CD4-positive, alpha-beta T cell treated with Interleukin-17A for 1 hour (primary cell): ENCODE results near the gene CNPY2.
"Not testable (repeated sequence)": the region's sequence is repeated elsewhere in the genome, so short reads cannot be mapped to it uniquely, and the experiment has no call there.

Source experiments
- DNase-seq: peaks from one replicate; pipeline ENCODE4 v3.0.0-alpha.2; 2020

The CNPY2 gene

GRCh38 chr12:56297400-56297799 lies 18.4 kb downstream of the CNPY2 start:
- no peak for DNase-seq

DNA sequence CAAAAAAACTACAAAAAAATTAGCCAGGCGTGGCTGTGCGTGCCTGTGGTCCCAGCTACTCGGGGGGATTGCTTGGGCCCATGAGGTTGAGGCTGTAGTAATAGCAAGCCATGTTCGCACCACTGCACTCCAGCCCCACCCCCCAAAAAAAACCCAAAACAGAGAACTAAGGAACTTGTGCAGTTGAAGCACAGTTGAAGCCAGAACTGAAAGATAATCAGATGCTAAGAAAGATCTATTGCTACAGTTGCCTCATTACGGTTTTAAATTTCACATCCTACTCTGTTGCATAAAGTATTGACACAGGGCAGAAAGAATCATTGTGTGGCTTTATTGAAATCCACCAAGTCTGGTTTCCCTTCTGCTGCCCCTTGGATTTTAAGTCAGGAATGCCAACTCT lies 19.5 kb downstream of the CNPY2 start:
- DNase-seq = no peak

DNA sequence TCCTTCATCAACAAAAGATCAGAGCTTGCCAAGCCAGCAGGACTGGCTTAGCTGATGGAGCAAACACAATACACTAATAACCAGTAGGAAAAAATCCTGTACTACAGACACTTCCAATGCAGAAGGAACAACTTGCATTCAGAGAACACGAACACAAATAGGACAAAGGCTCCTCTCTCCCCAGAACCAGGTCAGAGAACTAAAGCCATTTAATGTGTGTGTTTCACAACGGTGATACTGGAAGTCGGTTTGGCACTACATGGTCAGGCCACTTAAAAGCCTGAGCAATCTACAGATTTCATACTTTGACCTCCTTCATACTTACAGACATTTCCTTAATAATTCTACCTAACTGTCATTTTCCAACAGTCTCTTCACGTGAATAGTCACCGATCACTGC lies 22.0 kb downstream of the CNPY2 start:
- no peak for DNase-seq

DNA sequence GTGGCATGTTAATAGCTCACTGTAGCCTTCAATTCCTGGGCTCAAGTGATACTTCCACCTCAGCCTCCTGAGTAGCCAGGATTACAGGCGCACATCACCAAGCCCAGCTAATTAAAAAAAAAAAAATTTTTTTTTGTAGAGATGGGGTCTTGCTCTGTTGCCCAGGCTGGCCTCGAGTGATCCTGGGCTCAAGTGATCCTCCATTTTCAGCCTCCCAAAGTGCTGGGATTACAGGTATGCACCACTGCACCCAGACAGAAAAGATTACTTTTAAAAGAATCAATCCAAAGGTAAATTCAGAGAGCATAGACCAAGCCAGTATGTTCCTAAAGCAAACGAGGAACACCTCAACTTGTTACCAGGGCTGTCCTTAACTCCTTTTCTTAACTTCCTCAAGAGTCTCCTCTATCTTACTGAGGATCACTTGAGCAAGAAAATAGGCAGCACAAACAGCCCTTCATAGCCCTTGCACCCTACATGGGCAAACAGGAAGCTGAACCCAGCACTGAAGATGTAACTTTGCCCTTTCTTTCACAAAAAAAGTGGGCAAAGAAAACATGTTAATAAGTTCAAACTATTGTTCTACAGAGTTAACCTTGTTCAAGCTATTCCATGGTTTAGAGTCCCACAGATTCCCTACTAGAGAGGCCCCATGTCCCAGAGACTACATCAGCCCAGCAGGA lies 26.9 kb downstream of the CNPY2 start:
- DNase-seq = no peak

DNA sequence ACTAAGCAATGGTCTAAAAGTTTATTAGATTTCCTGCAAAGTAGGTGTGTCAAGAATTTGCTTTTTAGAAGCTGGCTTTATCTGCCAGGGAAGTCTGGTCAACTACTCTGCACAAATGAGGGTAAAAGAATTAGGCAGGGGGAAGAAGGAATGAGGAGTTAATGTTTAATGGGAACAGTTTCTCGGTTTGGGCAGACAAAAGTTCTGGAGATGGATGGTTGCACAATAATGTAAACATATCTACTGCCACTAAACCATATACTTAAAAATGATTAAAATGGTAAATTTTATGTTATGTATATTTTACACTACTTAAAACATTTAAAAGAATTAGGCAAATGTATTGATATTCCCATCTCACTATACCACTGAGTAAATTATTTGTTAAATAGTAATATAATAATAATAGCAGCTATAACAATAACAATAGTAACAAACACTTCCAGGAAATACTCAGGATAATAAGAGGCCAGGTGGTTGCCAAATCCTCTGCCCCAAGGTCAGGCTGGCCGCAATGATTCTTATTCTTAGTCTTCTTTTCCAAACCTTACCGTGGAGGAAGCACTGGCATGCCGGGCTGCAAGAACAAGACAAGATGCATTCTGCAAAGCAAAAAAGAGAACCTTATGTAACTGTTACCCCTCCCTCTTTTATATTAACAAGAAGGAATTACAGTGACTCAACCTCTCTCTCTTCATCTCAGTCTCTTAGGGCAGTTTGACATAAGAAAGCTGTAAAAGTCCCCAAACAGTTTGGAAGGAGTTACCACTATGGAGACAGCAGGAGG lies 29.6 kb downstream of the CNPY2 start:
- DNase-seq = no peak

GRCh38 chr12:56284263-56284662 lies 31.5 kb downstream of the CNPY2 start:
- not testable (repeated sequence) for DNase-seq

- no peak for DNase-seq
Observed at GRCh38 chr12:56282579-56282978, 33.2 kb downstream of the CNPY2 start.

- DNase-seq = no peak
Observed at GRCh38 chr12:56282030-56282429, 33.8 kb downstream of the CNPY2 start.

GRCh38 chr12:56280849-56281248 lies 34.9 kb downstream of the CNPY2 start:
- no peak for DNase-seq

DNA sequence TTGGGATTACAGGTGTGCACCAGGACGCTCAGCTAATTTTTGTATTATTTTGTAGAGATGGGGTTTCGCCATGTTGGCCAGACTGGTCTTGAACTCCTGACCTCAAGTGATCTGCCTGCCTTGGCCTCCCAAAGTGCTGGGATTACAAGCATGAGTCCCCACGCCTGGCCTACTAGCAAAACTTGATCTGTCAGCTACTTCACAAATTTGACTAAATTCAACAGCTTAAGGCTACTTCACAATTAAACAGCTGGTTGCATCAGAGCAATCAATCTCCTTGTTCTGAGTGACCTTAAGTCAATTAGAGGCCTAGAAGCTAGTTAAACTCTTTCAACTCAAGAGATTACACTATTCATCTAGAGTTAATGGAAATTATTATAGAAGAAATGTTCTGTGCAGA lies 36.9 kb downstream of the CNPY2 start:
- DNase-seq = no peak

GRCh38 chr12:56274299-56274698 lies 41.5 kb downstream of the CNPY2 start:
- DNase-seq = no peak

DNA sequence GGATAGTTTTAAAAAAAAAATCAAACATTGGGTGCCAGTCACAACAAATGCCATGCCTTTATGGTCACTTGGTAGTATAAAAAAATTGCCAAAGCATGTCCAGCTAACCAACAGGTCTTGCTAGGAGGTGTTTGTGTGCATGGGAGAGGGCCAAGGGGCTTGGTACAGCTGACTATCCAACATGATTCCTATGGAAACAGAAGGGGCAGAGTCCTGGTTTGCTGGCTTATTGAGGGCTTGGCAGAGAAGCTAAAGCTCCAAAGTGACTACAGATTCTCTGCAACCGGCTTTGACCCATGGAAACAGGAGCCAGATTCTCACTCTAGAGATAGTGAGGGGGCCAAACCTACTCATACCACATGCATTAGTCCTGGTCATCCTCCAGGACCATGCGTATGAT lies 43.3 kb downstream of the CNPY2 start:
- DNase-seq = not testable (repeated sequence)

GRCh38 chr12:56271031-56271430 lies 44.8 kb downstream of the CNPY2 start:
- DNase-seq = peak; percentile 20

DNA sequence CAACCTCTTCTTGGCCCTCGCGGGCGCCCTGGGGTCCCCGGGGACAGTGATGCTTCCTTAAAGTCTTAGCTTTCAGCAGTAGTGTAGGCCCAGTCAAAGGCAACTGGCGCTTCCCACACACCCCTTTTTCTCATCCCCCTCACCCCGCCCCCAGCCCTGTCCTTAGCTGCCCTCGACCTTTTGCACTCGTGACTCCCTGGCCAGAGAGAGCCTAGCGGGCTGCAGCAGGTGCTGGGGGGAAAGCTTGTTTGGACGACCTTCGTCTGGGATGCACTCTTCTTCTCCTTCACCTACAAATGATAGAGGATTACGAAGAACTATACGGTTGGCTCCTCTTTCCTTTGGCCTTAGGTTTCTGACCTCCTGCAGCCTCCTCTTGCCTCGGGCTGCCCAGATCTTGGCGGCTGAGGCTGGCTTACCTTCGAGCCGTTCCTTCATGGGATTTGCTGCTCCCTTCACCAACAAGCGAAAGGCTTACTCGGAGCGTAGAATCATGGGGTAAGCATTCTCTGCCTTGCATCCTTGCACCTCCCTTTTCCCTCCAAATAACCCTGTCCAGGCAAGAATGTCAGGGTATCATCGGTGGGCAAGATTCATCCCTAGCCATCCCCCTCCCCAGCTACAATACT lies 48.2 kb downstream of the CNPY2 start:
- no peak for DNase-seq

DNA sequence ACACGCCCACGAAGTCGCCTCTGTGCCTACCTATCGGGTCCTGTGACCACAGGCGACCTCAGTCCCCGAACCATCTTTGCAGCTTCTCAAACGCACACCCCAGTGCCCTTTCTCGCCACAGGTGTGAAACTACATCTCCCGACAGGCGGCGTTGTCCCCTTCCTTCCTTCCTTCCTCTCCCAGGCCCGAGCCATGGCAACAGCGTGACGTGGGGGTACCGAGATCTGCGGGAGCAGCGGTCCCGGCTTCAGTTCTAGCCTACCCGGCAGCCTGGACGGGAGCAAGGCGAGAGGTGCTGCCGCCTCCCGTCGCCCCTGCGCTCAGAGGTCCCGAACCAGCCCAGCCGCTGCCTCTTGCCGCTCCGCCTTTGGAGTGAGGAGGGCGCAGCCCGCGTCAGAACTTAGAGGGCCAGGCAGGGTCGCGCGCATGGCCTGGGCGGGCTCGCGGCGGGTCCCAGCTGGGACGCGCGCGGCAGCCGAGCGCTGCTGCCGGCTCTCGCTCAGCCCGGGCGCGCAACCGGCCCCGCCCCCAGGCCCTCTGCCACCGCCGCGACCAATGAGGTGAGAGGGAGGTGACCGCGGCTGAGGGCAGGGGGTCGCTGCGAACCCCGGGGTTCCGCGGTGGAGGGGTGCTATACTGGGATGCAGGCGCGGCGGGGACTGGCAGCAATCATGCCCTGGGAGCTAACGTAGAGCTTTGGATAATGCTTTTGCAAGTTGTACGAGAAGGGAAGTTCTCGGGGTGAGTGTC lies 48.9 kb downstream of the CNPY2 start, which contains the start of gene COQ10A:
COQ10A (plus strand) TSS at position 250 of the 750 bp plus-strand sequence; CDS start at position 427, 177 bp downstream.
- peak; percentile 93 for DNase-seq

- not testable (repeated sequence) for DNase-seq
Observed at GRCh38 chr12:56266068-56266692, 49.6 kb downstream of the CNPY2 start.

DNA sequence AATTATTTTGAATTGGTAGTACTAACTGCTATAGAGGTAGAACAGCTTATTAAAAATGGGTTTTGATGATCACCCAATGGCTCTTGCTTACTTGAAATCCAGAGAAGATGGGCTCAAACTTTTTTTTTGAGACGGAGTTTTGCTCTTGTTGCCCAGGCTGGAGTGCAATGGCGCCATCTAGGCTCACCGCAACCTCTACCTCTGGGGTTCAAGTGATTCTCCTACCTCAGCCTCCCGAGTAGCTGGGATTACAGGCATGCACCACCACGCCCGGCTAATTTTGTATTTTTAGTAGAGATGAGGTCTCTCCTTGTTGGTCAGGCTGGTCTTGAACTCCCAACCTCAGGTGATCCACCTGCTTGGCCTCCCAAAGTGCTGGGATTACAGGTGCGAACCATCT lies 52.8 kb downstream of the CNPY2 start:
- peak; percentile 14 for DNase-seq

DNA sequence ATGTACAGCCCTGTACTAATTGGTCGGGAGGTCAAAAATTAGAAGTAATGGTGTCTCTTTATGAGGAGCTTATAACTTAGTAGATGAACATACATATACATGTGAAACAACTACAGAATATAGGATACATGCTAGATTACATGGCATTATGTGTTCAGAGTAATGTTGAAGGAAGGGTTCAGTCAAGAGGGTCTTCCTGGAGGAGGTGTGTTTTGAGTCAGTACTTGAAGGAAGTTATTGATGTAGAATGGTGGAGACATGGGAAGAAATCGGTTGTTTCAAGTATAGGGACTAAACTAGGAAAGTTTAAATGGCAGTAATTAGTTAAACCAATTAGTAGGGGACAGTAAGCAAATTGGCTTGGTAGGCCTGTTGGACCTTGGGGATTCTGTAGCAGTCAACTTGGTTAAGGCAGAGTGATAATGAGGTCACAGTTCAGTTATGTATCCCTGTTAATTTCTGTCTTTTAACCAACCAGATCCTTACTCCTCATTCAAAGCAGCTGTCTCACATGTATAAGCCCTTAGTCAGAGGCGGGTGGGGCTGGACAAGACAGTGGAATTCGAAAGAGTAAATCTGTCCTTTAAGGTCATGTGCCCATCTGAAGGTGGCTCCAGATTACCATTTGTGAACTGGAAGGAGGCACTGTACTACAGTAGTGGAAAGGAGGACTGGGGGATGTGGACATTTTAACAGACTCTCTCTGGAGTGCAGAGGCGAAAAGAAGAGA lies 54.1 kb downstream of the CNPY2 start:
- DNase-seq = no peak

- no peak for DNase-seq
Observed at GRCh38 chr12:56260921-56261320, 54.9 kb downstream of the CNPY2 start.

- DNase-seq = no peak
Observed at GRCh38 chr12:56260380-56260779, 55.4 kb downstream of the CNPY2 start.
